Stimulated activated CD8-positive, alpha-beta memory T cell treated with anti-CD3 and anti-CD28 coated beads, Interleukin-7, amount 100 ng/mL, for 24 hours (primary cell): ENCODE results near the gene UNCX.
"Not testable (repeated sequence)": the region's sequence is repeated elsewhere in the genome, so short reads cannot be mapped to it uniquely, and the experiment has no call there.

ENCODE experiments used
- DNase-seq: peaks from one replicate; pipeline ENCODE4 v3.0.0-alpha.2; 2020; ENCODE audit warnings: low read depth

UNCX gene

GRCh38 chr7:1257863-1258262, 25.2 kb downstream of the UNCX start:
- no peak for DNase-seq

GRCh38 chr7:1259621-1260243, 27.1 kb downstream of the UNCX start:
- no peak for DNase-seq

GRCh38 chr7:1260244-1260635, 27.6 kb downstream of the UNCX start:
- no peak for DNase-seq

GRCh38 chr7:1261036-1261435, 28.4 kb downstream of the UNCX start:
- DNase-seq: not testable (repeated sequence)

GRCh38 chr7:1262441-1262840, 29.8 kb downstream of the UNCX start:
- DNase-seq: no peak

- DNase-seq: no peak
Measured at GRCh38 chr7:1263391-1263951, 30.8 kb downstream of the UNCX start.

- no peak for DNase-seq
Measured at GRCh38 chr7:1264345-1265280, 31.9 kb downstream of the UNCX start.

GRCh38 chr7:1267016-1267900, 34.6 kb downstream of the UNCX start:
- DNase-seq: no peak

GRCh38 chr7:1268076-1268815, 35.6 kb downstream of the UNCX start:
- no peak for DNase-seq

GRCh38 chr7:1268866-1269265, 36.2 kb downstream of the UNCX start:
- DNase-seq: no peak

- no peak for DNase-seq
Measured at GRCh38 chr7:1269336-1269890, 36.7 kb downstream of the UNCX start.

GRCh38 chr7:1270181-1270580, 37.5 kb downstream of the UNCX start:
- DNase-seq: no peak

- no peak for DNase-seq
Measured at GRCh38 chr7:1271046-1271445, 38.4 kb downstream of the UNCX start.

- no peak for DNase-seq
Measured at GRCh38 chr7:1271656-1272055, 39.0 kb downstream of the UNCX start.

- not testable (repeated sequence) for DNase-seq
Measured at GRCh38 chr7:1272136-1272535, 39.5 kb downstream of the UNCX start.

- DNase-seq: no peak
Measured at GRCh38 chr7:1274121-1274875, 41.6 kb downstream of the UNCX start.

- no peak for DNase-seq
Measured at GRCh38 chr7:1274876-1275375, 42.3 kb downstream of the UNCX start.

- DNase-seq: no peak
Measured at GRCh38 chr7:1275451-1276381, 43.0 kb downstream of the UNCX start.

GRCh38 chr7:1276626-1277175, 44.0 kb downstream of the UNCX start:
- DNase-seq: no peak
